KG1 (cell line): ENCODE results near the gene SLIT1.

Source experiments
- DNase-seq: peaks from one replicate; lab custom pipeline; 2025; lab: John Stamatoyannopoulos, UW

SLIT1 gene

GRCh38 chr10:96968682-96969423, 216.9 kb downstream of the SLIT1 start:
- no peak for DNase-seq

GRCh38 chr10:96967847-96968246, 217.9 kb downstream of the SLIT1 start:
- DNase-seq = no peak

GRCh38 chr10:96964131-96964530, 221.6 kb downstream of the SLIT1 start:
- DNase-seq = no peak

- no peak for DNase-seq
Observed at GRCh38 chr10:96960872-96961271, 224.9 kb downstream of the SLIT1 start.

- DNase-seq = no peak
Observed at GRCh38 chr10:96959733-96960132, 226.0 kb downstream of the SLIT1 start.

- no peak for DNase-seq
Observed at GRCh38 chr10:96958071-96958470, 227.7 kb downstream of the SLIT1 start.

- DNase-seq = no peak
Observed at GRCh38 chr10:96955794-96956193, 230.0 kb downstream of the SLIT1 start.

- DNase-seq = no peak
Observed at GRCh38 chr10:96951954-96952353, 233.8 kb downstream of the SLIT1 start.

- DNase-seq = no peak
Observed at GRCh38 chr10:96949039-96949683, 236.6 kb downstream of the SLIT1 start.
